OCI-LY7 (cell line): ENCODE measurements around the gene CITED2. TPM values are rescaled to one million over a fixed set of nuclear protein-coding genes. Genes with fewer than 3 reads are reported as not detected.

ENCODE experiments used
- BruUV-seq: library from RNA; stranded (reverse); fragments of 400-500 nt; replicated peaks from 2 replicates; lab custom pipeline; 2021; lab: Mats Ljungman, UMichigan
- CTCF ChIA-PET: fragments of 300-600 bp; sonication (Branson Sonifier 250); formaldehyde crosslinking; loops from one replicate; lab custom pipeline; 2022; ENCODE audit warnings: antibody characterized with exemption; ENCODE audit not compliant: unreplicated experiment; lab: Charles Lee
- POLR2A ChIA-PET: fragments of 300-600 bp; sonication (Branson Sonifier 250); formaldehyde crosslinking; loops from one replicate; lab custom pipeline; 2022; ENCODE audit warnings: antibody characterized with exemption; lab: Charles Lee
- DNase-seq: peaks from one replicate; pipeline ENCODE4 v3.0.0-alpha.2; 2015; ENCODE audit warnings: low spot score
- H2AFZ ChIP-seq: fragments of 200-600 bp; sonication (generic), shearing (Covaris generic); 2 replicates; pipeline ENCODE4 v1.6.1; 2014; ENCODE audit warnings: mild to moderate bottlenecking, antibody characterized with exemption, low read length, moderate library complexity
- H3K27ac ChIP-seq: fragments of 200-600 bp; sonication (generic); 2 replicates; pipeline ENCODE4 v1.5.1; 2014; ENCODE audit warnings: mixed run types, low read depth, mild to moderate bottlenecking, moderate library complexity, low read length, inconsistent platforms; ENCODE audit not compliant: poor library complexity, severe bottlenecking
- H3K36me3 ChIP-seq: fragments of 200-600 bp; sonication (generic); 2 replicates; pipeline ENCODE4 v1.6.1; 2014; ENCODE audit warnings: mild to moderate bottlenecking, antibody characterized with exemption, low read length, moderate library complexity, mixed read lengths; ENCODE audit not compliant: insufficient read depth
- H3K4me1 ChIP-seq: fragments of 200-600 bp; sonication (generic); 2 replicates; pipeline ENCODE4 v1.5.1; 2014; ENCODE audit warnings: mild to moderate bottlenecking, low read length; ENCODE audit not compliant: insufficient read depth, poor library complexity, severe bottlenecking
- H3K4me2 ChIP-seq: fragments of 200-600 bp; sonication (generic); 2 replicates; pipeline ENCODE4 v1.6.1; 2014; ENCODE audit warnings: mild to moderate bottlenecking, low read length
- H3K4me3 ChIP-seq: fragments of 200-600 bp; sonication (generic); 2 replicates; pipeline ENCODE4 v1.5.1; 2014; ENCODE audit warnings: mild to moderate bottlenecking, low read depth, low read length; ENCODE audit not compliant: poor library complexity, severe bottlenecking
- H3K79me2 ChIP-seq: fragments of 200-600 bp; sonication (generic); 2 replicates; pipeline ENCODE4 v1.6.1; 2016; ENCODE audit warnings: low read depth, mild to moderate bottlenecking, low read length, moderate library complexity, mixed read lengths; ENCODE audit not compliant: insufficient read depth
- H3K9me2 ChIP-seq: fragments of 200-600 bp; sonication (generic); 2 replicates; pipeline ENCODE4 v1.6.1; 2016; ENCODE audit warnings: mild to moderate bottlenecking, low read length, mixed read lengths; ENCODE audit not compliant: insufficient read depth
- H3K9me3 ChIP-seq: fragments of 200-600 bp; sonication (generic); 2 replicates; pipeline ENCODE4 v1.6.1; 2014; ENCODE audit warnings: mild to moderate bottlenecking, mixed run types, low read length, mixed read lengths
- H4K20me1 ChIP-seq: fragments of 200-600 bp; sonication (generic); 2 replicates; pipeline ENCODE4 v1.6.1; 2014; ENCODE audit warnings: mild to moderate bottlenecking, antibody characterized with exemption, low read length, moderate library complexity, mixed read lengths; ENCODE audit not compliant: insufficient read depth
- CTCF ChIP-seq: fragments of 200-600 bp; sonication (generic); conservative IDR thresholded peaks from 2 replicates; pipeline ENCODE4 v1.5.1; 2014; ENCODE audit warnings: mild to moderate bottlenecking, antibody characterized with exemption, low read length, moderate library complexity, mixed read lengths
- EZH2phosphoT487 ChIP-seq: fragments of 200-600 bp; sonication (generic); IDR thresholded peaks from 2 replicates; pipeline ENCODE4 v1.6.1; 2018; ENCODE audit warnings: low read depth, borderline replicate concordance, mild to moderate bottlenecking, mixed run types, antibody characterized with exemption, low read length, moderate library complexity, mixed read lengths
- intact Hi-C: fragments of 100-400 bp; cut with micrococcal nuclease; formaldehyde crosslinking; loops from one replicate; pipeline ENCODE4 v1.10.0; 2022; ENCODE audit not compliant: unreplicated experiment
- total RNA-seq, 2 experiments: library from RNA; depleted of rRNA in 1 of 2; stranded (reverse); fragments of >200 nt in 1 of 2; shearing (Covaris generic) in 1 of 2; gene quantifications; 2 replicates each; pipeline ENCODE4 v1.2.3, GENCODE V29; 2014 to 2022

Gene CITED2
- total RNA-seq, 2 experiments from 2014 or later = 35.0 to 40.1 TPM

DNA sequence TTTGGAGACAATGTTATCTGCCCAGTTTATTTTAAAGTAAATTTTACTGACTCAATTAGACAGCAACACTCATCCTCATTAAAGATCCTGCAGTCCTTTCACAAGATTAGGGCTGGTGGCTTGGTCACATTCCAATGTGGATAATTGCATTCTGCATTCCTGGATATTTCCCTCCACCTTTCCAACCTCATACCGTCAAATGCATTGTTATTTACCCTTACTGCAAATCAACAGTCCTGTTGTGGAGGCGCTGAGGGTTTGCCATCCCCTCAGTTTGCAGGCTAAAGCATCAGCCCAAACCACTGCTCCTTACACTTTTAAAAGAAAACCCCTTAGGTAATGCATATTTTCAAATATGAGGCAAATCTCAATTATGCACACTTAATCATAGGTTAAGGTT lies 5.4 kb downstream of the CITED2 start:
- POLR2A ChIA-PET = interaction anchor here (0.7 to 4.4 kb wide), 4 partner anchors 128 to 251 kb away, joined by 3 to 25 read pairs (median 5); no protein-coding TSS in a partner anchor
- peaks cover 29% of the 10 kb centered on the region for H3K36me3 ChIP-seq
- peaks cover 29% of the 10 kb centered on the region for H3K4me1 ChIP-seq
- peaks cover 26% of the 10 kb centered on the region for H3K79me2 ChIP-seq
- no peak for DNase-seq
- no peak for TF ChIP-seq EZH2phosphoT487
- TF ChIP-seq CTCF = no peak
- H3K4me2 ChIP-seq = no peak overlapping the region
- intact Hi-C loops = loop anchor here (5.0 kb wide), 1 partner anchor 782 kb away; no protein-coding TSS in a partner anchor
- H4K20me1 ChIP-seq = peaks cover 16% of the 10 kb centered on the region
- H3K27ac ChIP-seq = no peak overlapping the region
- CTCF ChIA-PET = interaction anchor here (0.6 to 1.8 kb wide), 5 partner anchors 82 to 150 kb away, joined by 3 to 9 read pairs (median 4); no protein-coding TSS in a partner anchor
- H3K4me3 ChIP-seq = no peak overlapping the region
- H3K9me3 ChIP-seq = no peaks in the 10 kb centered on the region
- BruUV-seq = no TSS peak
- no peaks in the 10 kb centered on the region for H3K9me2 ChIP-seq
- no peak overlapping the region for H2AFZ ChIP-seq

DNA sequence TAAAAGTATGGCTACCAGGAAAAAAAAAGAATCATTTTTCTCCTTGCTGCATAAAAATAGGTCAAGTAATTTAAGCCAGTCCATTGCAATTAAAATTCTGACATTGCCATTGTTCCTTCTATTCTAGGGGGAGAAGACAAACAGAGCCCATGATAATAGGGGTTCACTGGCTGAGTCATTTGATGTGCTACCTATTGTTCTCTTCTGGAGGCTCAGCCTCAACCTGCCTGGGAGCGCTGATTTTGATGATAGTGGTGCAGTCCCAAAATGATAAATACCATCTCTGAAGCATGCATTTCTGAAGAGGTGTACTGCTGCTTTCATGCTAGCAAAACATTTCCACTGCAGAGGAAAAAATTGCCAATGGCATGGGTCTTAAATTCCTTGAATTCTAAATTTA lies 5.8 kb downstream of the CITED2 start:
- TF ChIP-seq CTCF = no peak
- TF ChIP-seq EZH2phosphoT487 = no peak
- peaks cover 30% of the 10 kb centered on the region for H3K4me1 ChIP-seq
- H3K4me2 ChIP-seq = no peak overlapping the region
- POLR2A ChIA-PET = no interaction called here
- peaks cover 16% of the 10 kb centered on the region for H4K20me1 ChIP-seq
- peaks cover 26% of the 10 kb centered on the region for H3K79me2 ChIP-seq
- CTCF ChIA-PET = no interaction called here
- H3K36me3 ChIP-seq = peaks cover 29% of the 10 kb centered on the region
- DNase-seq = no peak
- H3K9me3 ChIP-seq = no peaks in the 10 kb centered on the region
- no peak overlapping the region for H3K27ac ChIP-seq
- H3K4me3 ChIP-seq = no peak overlapping the region
- H3K9me2 ChIP-seq = no peaks in the 10 kb centered on the region
- intact Hi-C loops = loop anchor here (5.0 kb wide), 1 partner anchor 781 kb away; no protein-coding TSS in a partner anchor
- BruUV-seq = no TSS peak
- H2AFZ ChIP-seq = no peak overlapping the region

DNA sequence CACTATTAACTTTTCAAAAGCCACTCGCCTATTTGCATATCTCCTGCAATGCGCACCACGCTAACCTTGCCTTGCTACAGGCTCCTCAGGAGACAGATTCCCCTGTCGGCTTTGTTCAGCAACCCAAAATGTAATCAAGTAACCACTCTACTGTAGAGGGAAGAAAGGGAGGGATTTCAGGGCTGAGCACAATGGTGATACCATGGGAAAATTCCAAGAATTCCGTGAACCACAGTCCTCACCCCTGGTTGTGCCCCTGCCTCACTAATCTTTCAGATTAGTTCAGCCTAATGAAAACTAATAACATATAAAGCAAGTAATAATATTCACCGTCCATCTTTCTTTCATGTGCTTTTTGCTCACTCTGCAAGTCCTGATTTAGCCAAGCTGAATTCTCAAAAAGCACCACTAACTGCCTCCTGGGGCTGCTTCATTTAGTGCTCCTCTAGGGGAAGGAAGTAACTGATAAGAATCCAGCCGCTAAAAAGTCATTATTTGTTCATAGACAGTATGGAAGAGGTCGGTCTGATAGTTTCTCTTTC lies 6.6 kb downstream of the CITED2 start:
- peaks cover 23% of the 10 kb centered on the region for H3K79me2 ChIP-seq
- peaks cover 38% of the 10 kb centered on the region for H3K4me1 ChIP-seq
- H3K9me3 ChIP-seq = no peaks in the 10 kb centered on the region
- TF ChIP-seq EZH2phosphoT487 = no peak
- TF ChIP-seq CTCF = no peak
- H3K27ac ChIP-seq = no peak overlapping the region
- intact Hi-C loops = loop anchor here (5.0 kb wide), 1 partner anchor 781 kb away; no protein-coding TSS in a partner anchor
- ChIA-PET CTCF (no interaction called here), POLR2A (interaction anchor here (0.6 kb wide), 1 partner anchor 350 kb away, joined by 3 read pairs; no protein-coding TSS in a partner anchor)
- no peaks in the 10 kb centered on the region for H3K9me2 ChIP-seq
- no peak overlapping the region for H3K4me3 ChIP-seq
- H4K20me1 ChIP-seq = peaks cover 16% of the 10 kb centered on the region
- no TSS peak for BruUV-seq
- no peak overlapping the region for H3K4me2 ChIP-seq
- DNase-seq = no peak
- no peak overlapping the region for H2AFZ ChIP-seq
- H3K36me3 ChIP-seq = peaks cover 27% of the 10 kb centered on the region
